Esophagus squamous epithelium (tissue), 4 donors: ENCODE results near the gene RESP18.

Source experiments
- CTCF ChIP-seq, 6 experiments: fragments of 450-650 bp in 4 of 6; fragments of 200-600 bp in 2 of 6; sonication (generic) in 2 of 6; IDR thresholded peaks; one replicate each; pipeline ENCODE4 v1.5.1; 2016 to 2019; ENCODE audit warnings: antibody characterized with exemption in 6 of 6, mild to moderate bottlenecking in 4 of 6, moderate library complexity in 4 of 6
- POLR2A ChIP-seq, 4 donors: fragments of 450-650 bp; IDR thresholded peaks; one replicate each; pipeline ENCODE4 v1.6.1; 2017; ENCODE audit warnings: antibody characterized with exemption in 4 of 4, mild to moderate bottlenecking in 4 of 4, moderate library complexity in 3 of 4

- TF ChIP-seq CTCF (IDR thresholded peaks at IDR 0.05) (no peak), POLR2A (IDR thresholded peaks at IDR 0.05) (no peak)
These were observed 48.4 kb upstream of the RESP18 start for GRCh38 chr2:219380926-219381325.
